Right kidney (tissue), 1 donor: ENCODE measurements around the gene FBLN1.
"Not testable (repeated sequence)": the region's sequence is repeated elsewhere in the genome, so short reads cannot be mapped to it uniquely, and the experiment has no call there.

ENCODE experiments used
- DNase-seq: peaks from one replicate; pipeline ENCODE4 v3.0.0-alpha.2; 2016

The FBLN1 gene

DNA sequence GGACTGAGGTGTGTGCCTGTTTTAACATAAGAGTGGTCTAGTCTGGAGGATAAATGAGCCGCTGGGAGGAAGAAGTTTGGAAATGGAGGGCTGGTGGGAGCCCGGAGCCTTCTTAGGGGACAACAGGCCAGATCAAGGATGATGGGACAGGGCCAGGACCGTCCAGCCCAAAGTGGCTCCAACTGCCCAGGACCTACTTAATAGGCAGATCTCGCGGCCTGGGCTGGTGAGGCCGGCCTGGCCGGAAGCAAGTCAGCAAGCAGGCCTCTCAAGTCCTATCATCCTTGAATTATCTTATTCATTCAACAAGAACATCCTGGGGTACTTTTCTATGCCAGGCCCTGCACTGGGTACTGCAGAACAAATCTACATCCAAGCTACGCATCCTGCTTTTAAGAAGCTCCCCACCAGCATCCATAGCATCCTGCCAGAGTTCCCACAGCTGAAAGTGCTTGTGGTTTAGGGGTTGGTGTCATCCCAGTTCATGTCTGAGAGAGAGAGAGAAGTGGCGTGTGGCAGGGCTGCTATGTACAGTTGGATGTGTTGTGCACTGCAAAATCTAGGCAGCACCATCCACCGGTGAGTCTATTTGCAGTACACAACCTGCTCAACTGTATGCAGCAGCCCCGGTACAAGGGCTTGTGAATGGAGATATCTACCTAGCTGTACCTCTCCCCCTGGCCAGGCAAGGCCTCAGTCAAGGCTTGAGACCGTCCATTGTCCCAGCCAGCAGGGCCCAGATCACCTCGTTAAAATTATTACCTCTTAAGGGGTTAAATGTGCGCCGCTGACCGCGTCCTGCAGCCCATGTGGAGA is 82.1 kb downstream of the FBLN1 start:
- DNase-seq, result no peak

DNA sequence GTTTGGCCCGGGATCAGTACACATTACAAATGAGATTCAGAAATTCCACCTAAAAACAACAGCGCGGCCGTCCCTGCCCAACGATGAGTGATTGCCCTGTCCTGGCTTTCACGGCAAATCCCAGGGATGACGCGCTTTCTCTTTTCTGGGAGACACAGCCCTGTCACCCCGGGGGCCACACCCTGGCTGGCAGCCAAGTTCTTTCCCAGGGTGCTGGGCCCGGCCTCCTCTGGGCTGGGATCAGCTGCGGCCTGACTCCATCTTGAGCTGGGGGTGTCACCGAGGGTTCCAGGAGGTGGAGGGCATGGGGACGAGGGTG is 82.7 kb downstream of the FBLN1 start:
- no peak for DNase-seq

GRCh38 chr22:45585946-45586540 is 83.4 kb downstream of the FBLN1 start:
- DNase-seq, result no peak

- DNase-seq, result no peak
Measured at GRCh38 chr22:45586651-45587405, 84.1 kb downstream of the FBLN1 start.

GRCh38 chr22:45587638-45588505 is 85.2 kb downstream of the FBLN1 start:
- DNase-seq, result peak; percentile 19

- no peak for DNase-seq
Measured at GRCh38 chr22:45589556-45589955, 86.9 kb downstream of the FBLN1 start.

GRCh38 chr22:45590262-45590661 is 87.6 kb downstream of the FBLN1 start:
- no peak for DNase-seq

- not testable (repeated sequence) for DNase-seq
Measured at GRCh38 chr22:45591633-45592213, 89.0 kb downstream of the FBLN1 start.

GRCh38 chr22:45594123-45594941 is 91.6 kb downstream of the FBLN1 start:
- no peak for DNase-seq

DNA sequence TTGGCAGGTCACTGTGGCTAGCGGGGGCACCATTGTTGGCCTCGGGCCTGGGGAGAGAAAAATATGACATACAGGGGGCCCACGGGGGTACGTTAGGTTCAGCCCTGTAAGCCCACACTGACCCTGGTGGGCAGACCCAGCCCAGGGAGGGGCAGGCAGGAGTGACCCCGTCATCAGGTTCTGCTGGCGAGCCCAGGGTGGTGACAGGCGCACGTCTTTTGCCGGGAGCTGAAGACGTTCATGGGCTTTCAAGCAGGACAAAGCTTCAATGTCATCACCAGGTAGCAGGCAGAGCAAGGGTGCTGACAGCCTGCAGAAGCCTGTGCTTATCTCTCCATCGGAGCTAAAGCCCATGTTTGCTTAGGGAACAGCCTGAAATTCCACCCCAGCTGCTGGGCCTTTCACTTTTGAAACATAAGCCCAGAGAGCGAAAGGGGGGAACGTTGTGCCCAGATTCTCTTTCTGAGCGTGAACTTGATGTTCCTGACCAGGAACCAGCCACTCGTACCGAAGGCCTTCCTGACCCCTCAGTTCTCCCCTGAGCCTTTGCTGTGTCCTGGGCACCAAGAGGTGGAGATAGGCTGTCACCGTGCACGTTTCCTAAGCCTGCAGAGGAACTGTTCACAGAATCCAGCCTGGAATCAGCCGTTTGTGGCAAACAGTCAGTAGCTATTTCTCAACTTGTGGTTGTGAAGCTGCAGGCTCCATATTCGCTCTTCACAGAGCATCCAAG is 94.9 kb downstream of the FBLN1 start:
- peak; percentile 25 for DNase-seq

- no peak for DNase-seq
Measured at GRCh38 chr22:45598596-45599217, 96.0 kb downstream of the FBLN1 start.

GRCh38 chr22:45599836-45600577 is 97.3 kb downstream of the FBLN1 start:
- DNase-seq, result no peak

DNA sequence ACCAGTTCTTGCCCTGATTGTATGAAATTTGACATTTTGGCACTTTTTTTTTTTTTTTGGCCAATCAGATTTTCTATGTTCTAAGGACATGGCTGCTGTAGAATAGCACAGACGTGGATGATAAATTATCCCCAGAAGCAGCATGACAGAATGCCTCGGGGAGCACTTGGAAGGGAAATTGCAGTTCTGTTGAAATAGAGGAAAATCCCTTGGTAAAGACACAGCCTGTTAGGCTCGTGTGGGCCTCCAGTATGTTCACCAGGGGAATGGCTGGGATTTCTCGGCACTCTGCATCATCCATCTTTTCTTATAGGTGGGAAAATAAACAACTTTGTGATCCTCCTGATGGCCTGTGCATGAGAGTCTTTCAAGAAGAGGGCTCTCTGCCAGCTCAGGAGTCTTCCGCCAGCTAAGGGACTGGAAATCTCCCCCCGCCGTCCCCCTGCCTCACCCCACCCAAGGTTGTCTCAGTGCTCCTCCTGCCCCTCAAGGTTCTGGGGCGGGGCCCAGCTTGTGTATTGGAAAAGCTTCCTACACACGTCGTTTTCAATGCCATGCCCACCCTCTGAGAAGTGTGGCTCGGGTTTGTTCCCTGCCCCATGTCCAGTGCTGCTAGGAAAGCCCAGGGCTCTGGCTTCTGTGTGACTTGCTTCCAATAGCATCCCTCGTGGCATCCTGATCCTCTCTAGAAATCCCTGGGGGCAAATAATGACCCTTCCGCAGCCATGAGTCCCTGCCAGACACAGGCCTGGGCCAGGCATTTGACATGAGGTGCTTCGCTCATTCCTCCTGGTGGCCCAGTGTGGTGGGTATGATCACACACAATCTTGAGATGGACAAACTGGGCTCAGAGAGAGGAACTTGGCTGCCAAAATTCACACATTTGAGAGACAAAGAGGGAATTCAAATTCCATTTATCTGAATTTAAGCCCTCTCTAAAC is 98.4 kb downstream of the FBLN1 start:
- DNase-seq, result no peak

DNA sequence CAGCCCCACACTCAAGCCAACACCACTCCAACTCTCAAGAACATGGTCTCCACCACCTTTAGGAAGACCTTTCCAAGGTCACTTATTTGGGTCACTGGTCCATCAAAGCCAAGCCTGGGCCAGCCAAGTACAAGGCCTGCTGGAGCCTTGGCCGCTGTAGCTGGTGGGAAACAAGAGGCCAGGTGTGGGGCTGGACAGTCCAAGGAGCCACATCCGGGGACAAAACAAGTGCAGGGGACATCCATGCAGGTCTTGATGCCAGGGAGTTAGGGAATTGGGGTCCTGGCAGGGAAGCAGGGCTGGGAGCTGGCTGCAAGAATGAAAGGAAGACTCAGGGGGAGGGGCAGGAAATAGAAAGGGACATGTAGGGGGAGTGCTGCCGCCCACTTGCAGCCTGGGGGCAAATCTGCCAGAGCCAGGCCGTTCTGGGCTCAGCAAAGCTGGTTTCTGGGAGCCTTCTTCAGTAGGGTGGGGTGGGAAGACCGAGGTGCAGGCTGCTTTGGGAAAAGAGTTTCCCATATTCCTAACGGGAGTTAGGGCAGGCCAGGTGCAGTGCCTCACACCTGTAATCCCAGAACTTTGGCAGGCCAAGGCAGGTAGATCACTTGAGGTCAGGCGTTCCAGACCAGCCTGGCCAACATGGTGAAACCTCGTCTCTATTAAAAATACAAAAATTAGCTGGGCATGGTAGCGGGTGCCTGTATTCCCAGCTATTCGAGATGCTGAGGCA is 99.5 kb downstream of the FBLN1 start:
- DNase-seq, result no peak

GRCh38 chr22:45602824-45603595 is 100.3 kb downstream of the FBLN1 start:
- DNase-seq, result no peak

GRCh38 chr22:45603619-45604018 is 100.9 kb downstream of the FBLN1 start:
- DNase-seq, result no peak
